SH-SY5Y (cell line): ENCODE results near the gene LMO7.

Experiments used
- GATA2 ChIP-seq: IDR thresholded peaks from 2 replicates; pipeline ENCODE4 v1.6.1; 2011; ENCODE audit warnings: mild to moderate bottlenecking, low read depth, low read length
- GATA3 ChIP-seq: IDR thresholded peaks from 2 replicates; pipeline ENCODE4 v1.6.1; 2011; ENCODE audit warnings: low read depth, mild to moderate bottlenecking, low read length, moderate library complexity

DNA sequence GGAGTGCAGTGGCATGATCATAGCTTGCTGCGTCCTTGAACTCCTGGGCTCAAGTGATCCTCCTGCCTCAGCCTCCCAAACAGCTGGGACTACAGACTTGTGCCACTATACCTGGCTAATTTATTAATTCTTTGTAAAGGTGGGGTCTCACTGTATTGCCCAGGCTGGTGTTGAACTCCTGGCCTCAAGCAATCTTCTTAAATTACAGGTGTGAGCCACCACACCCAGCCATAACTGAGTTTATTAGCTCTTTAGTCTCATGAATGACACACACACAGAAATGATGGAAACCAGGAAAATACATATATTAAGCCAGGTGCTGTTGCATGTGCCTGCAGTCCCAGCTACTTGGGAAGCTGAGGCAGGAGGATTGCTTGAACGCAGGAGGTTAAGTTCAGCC is 33.1 kb upstream of the LMO7 start:
- TF ChIP-seq GATA2 (no peak), GATA3 (no peak)
